HEK293T (cell line): ENCODE results near the gene EMX1.

Experiments
- CTCF ChIA-PET: fragments of 350-600 bp; formaldehyde crosslinking; extraction: SDS; loops from one replicate; lab custom pipeline; 2021; ENCODE audit warnings: antibody characterized with exemption, inconsistent platforms; lab: Yijun Ruan, JAX
- POLR2A ChIA-PET: fragments of 350-600 bp; formaldehyde crosslinking; extraction: SDS; loops from one replicate; lab custom pipeline; 2020; ENCODE audit warnings: antibody characterized with exemption, inconsistent platforms; lab: Yijun Ruan, JAX
- DNase-seq: peaks from one replicate; pipeline ENCODE4 v3.0.0; 2012; ENCODE audit warnings: mixed read lengths; ENCODE audit errors: extremely low spot score
- ARNT ChIP-seq: fragments of 450-650 bp; IDR thresholded peaks from 2 replicates; pipeline ENCODE4 v1.6.1; 2017; ENCODE audit warnings: mild to moderate bottlenecking
- BHLHE40 ChIP-seq: fragments of 450-650 bp; IDR thresholded peaks from 2 replicates; pipeline ENCODE4 v1.6.1; 2016; ENCODE audit warnings: mild to moderate bottlenecking, moderate library complexity, borderline replicate concordance
- CTBP1 ChIP-seq: fragments of 450-650 bp; IDR thresholded peaks from 2 replicates; pipeline ENCODE4 v1.6.1; 2016; ENCODE audit warnings: borderline replicate concordance
- ELF4 ChIP-seq: fragments of 450-650 bp; IDR thresholded peaks from 2 replicates; pipeline ENCODE4 v1.6.1; 2017; ENCODE audit warnings: antibody characterized with exemption
- FOXA1 ChIP-seq: fragments of 450-650 bp; IDR thresholded peaks from 2 replicates; pipeline ENCODE4 v1.6.1; 2016; ENCODE audit warnings: mild to moderate bottlenecking
- FOXK2 ChIP-seq: fragments of 450-650 bp; IDR thresholded peaks from 2 replicates; pipeline ENCODE4 v1.6.1; 2016; ENCODE audit warnings: mild to moderate bottlenecking
- FOXM1 ChIP-seq: fragments of 450-650 bp; IDR thresholded peaks from 2 replicates; pipeline ENCODE4 v1.6.1; 2017; ENCODE audit warnings: mild to moderate bottlenecking, borderline replicate concordance
- HDGF ChIP-seq: fragments of 450-650 bp; IDR thresholded peaks from 2 replicates; pipeline ENCODE4 v1.6.1; 2017; ENCODE audit warnings: antibody characterized with exemption, borderline replicate concordance
- L3MBTL2 ChIP-seq: fragments of 450-650 bp; conservative IDR thresholded peaks from 2 replicates; pipeline ENCODE4 v1.6.1; 2016; ENCODE audit warnings: mild to moderate bottlenecking
- LEF1 ChIP-seq: fragments of 450-650 bp; IDR thresholded peaks from 2 replicates; pipeline ENCODE4 v1.6.1; 2017; ENCODE audit warnings: mild to moderate bottlenecking, borderline replicate concordance
- NFRKB ChIP-seq: fragments of 450-650 bp; IDR thresholded peaks from 2 replicates; pipeline ENCODE4 v1.6.1; 2016; ENCODE audit warnings: mild to moderate bottlenecking, moderate library complexity
- SP1 ChIP-seq: fragments of 450-650 bp; IDR thresholded peaks from 2 replicates; pipeline ENCODE4 v1.6.1; 2017
- SUZ12 ChIP-seq: fragments of 450-650 bp; IDR thresholded peaks from 2 replicates; pipeline ENCODE4 v1.6.1; 2016; ENCODE audit warnings: mild to moderate bottlenecking
- TARDBP ChIP-seq: fragments of 450-650 bp; IDR thresholded peaks from 2 replicates; pipeline ENCODE4 v1.6.1; 2016
- ZNF384 ChIP-seq: fragments of 450-650 bp; IDR thresholded peaks from 2 replicates; pipeline ENCODE4 v1.6.1; 2016
- TF ChIP-seq, protein P1 (sequence below): fragments of 450-650 bp; IDR thresholded peaks from 2 replicates; pipeline ENCODE4 v1.6.1; 2016

Gene EMX1

DNA sequence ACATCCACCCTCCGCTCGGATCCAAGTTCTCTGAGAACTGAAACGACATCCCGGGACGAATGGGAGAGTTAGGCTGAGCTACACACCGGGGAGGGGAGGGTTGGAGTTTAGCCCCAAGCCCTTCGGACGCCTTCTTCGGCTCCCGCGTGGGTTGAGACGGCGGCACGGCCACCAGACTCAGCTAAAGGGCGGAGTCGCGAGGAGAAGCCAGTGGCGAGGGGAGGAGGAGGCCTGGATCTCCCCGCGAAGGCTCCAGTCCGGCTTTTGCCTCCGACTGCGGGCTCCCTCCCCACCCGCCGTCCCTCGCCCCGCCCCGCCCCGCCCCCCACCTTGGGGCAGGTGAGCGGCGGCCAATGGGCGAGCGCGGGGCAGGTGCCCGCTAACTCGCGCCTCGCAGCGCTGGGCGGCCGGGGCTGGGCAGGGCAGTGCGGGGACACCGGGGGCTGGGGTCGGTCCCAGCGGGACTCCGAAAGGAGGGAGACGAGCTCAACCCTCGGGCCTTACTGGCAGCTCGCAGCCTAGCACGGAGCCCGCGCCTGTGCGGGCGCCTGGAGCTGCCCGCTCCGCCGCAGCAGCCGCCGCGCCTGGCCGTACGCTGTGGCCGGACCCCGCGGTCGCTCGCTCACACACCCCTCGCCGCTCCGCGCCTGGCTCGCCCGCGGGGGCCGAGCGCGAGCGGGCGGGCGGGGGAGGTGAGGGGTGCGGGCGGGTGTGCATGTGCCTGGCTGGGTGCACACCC, at the start of gene EMX1:
EMX1 (plus strand) TSS at position 382 of the 739 bp plus-strand sequence; CDS start at position 716, 334 bp downstream.
- CTCF ChIA-PET: interaction anchor here (0.6 to 1.6 kb wide), 5 partner anchors 9 to 260 kb away, joined by 3 to 8 read pairs (median 5); partner anchors contain the start of gene SPR
- DNase-seq: peak; percentile 89
- peak; percentile 47 for TF ChIP-seq L3MBTL2
- TF ChIP-seq, protein P1, sequence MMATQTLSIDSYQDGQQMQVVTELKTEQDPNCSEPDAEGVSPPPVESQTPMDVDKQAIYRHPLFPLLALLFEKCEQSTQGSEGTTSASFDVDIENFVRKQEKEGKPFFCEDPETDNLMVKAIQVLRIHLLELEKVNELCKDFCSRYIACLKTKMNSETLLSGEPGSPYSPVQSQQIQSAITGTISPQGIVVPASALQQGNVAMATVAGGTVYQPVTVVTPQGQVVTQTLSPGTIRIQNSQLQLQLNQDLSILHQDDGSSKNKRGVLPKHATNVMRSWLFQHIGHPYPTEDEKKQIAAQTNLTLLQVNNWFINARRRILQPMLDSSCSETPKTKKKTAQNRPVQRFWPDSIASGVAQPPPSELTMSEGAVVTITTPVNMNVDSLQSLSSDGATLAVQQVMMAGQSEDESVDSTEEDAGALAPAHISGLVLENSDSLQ: no peak
- POLR2A ChIA-PET: interaction anchor here (0.8 to 1.6 kb wide), 4 partner anchors 23 to 59 kb away, joined by 3 to 6 read pairs (median 4); partner anchors contain the start of gene SPR

DNA sequence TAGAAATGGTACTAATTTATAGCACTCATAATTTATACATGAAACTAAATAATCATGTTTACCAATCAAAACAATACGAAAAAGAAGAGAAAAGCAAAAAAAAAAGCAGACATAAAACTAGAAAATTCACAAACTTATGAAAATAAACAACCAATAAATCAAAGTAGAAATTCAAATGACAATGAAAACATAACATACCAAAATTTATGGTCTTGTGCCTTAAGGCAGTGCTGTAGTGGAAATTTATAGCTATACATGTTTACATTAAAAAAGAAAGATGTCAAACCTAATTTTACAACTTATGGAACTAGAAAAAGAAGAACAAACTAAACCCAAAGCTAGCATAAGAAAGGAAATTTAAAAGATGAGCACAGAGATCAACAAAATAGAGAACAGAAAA, 46.3 kb upstream of the EMX1 start:
- no peak for DNase-seq
- POLR2A ChIA-PET: no interaction called here
- CTCF ChIA-PET: interaction anchor here (0.8 kb wide), 1 partner anchor 19 kb away, joined by 7 read pairs; no protein-coding TSS in a partner anchor
- TF ChIP-seq ZNF384 (0 out of 2 replicates have a peak, but pooled peaks have one; percentile 18), FOXM1 (no peak), LEF1 (no peak), L3MBTL2 (no peak), NFRKB (no peak), CTBP1 (peak; percentile 14; the same call in 1 of the 2 replicates), FOXK2 (no peak), ELF4 (no peak), SP1 (no peak), ARNT (no peak), HDGF (no peak)
- TF ChIP-seq, protein P1: peak; percentile 80

DNA sequence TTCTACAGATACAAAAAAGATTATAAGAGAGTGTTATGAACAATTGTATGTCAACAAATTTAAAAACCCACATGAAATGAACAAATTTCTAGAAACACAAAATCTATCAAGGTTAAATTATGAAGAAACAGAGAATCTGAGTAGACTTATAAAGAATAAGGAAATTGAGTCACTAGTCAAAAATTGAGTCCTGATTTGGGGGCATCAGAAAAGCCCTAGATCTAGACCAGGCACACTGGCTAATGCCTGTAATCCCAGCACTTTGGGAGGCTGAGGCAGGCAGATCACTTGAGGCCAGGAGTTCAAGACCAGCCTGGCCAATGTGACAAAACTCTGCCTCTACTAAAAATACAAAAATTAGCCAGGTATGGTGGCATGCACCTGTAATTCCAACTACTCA, 45.4 kb upstream of the EMX1 start:
- CTCF ChIA-PET: no interaction called here
- POLR2A ChIA-PET: no interaction called here
- no peak for DNase-seq
- no peak for TF ChIP-seq TARDBP
- no peak for TF ChIP-seq HDGF
- TF ChIP-seq NFRKB: no peak
- no peak for TF ChIP-seq FOXA1

DNA sequence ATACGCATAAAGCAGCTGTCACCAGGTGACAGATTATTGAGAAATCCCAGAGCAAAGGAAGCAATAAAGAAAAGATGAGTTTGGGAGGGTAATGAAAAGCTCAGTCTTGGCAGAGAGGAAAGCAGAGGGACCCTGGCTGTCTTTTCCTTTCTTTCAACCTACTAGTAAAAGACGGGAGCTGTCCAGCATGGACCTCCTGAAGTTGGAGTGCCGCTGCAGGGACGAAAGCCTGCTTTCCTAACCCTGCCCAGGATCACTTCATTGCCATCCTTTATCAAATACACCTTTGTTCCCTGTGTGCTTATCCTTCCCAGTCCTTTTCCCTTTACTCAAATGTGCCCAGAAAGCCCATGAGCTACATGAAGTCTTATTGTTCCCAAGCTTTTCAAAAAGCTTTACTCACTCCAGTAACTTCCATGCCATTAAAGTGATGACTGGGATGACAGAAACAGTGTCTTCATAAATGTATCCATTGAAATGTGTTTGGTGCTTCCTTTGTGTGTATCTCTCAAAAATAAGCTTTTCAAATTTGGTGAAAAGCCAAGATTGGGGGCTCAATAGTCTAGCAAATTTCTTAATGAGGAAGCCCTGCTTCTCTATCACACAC, 33.9 kb upstream of the EMX1 start:
- TF ChIP-seq CTBP1 (no peak), L3MBTL2 (no peak), BHLHE40 (no peak)
- POLR2A ChIA-PET: no interaction called here
- DNase-seq: peak; percentile 54
- CTCF ChIA-PET: interaction anchor here (0.9 kb wide), 1 partner anchor 10 kb away, joined by 3 read pairs; no protein-coding TSS in a partner anchor

DNA sequence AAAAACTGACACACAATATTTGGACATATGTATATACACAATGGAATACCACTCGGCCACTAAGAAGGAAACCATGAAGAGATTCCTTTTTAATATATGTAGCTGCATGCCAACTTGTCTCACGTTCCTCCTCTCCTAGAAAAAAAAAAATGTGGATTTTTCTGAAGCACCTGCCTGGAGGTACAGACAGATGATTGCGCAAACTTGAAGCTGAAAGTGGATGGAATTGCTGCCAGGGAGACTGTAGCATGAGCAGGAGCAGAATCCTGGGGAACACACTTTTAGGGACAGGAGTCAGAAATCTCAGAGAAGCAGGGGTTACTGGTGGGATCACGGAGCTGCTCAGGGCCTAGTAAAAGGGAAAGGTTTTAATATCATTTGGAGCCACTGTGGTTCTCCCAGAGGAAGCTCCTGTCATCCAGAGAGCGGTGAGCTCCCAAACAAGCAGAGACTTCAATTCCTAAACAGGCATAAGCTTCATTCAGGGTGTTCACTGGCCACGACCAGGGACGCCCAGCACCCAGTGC, 30.8 kb upstream of the EMX1 start:
- TF ChIP-seq ARNT (no peak), HDGF (no peak), ELF4 (no peak), NFRKB (no peak), ZNF384 (no peak), CTBP1 (no peak), TARDBP (no peak), SP1 (no peak), L3MBTL2 (no peak), BHLHE40 (no peak), LEF1 (no peak), FOXA1 (no peak), SUZ12 (no peak), FOXK2 (no peak), FOXM1 (no peak)
- TF ChIP-seq, protein P1: no peak
- ChIA-PET CTCF (interaction anchor here (0.6 to 2.2 kb wide), 7 partner anchors 23 to 419 kb away, joined by 3 to 11 read pairs (median 6); no protein-coding TSS in a partner anchor), POLR2A (interaction anchor here (1.2 to 2.1 kb wide), 3 partner anchors 17 to 32 kb away, joined by 3 to 6 read pairs (median 6); no protein-coding TSS in a partner anchor)
- DNase-seq: no peak

DNA sequence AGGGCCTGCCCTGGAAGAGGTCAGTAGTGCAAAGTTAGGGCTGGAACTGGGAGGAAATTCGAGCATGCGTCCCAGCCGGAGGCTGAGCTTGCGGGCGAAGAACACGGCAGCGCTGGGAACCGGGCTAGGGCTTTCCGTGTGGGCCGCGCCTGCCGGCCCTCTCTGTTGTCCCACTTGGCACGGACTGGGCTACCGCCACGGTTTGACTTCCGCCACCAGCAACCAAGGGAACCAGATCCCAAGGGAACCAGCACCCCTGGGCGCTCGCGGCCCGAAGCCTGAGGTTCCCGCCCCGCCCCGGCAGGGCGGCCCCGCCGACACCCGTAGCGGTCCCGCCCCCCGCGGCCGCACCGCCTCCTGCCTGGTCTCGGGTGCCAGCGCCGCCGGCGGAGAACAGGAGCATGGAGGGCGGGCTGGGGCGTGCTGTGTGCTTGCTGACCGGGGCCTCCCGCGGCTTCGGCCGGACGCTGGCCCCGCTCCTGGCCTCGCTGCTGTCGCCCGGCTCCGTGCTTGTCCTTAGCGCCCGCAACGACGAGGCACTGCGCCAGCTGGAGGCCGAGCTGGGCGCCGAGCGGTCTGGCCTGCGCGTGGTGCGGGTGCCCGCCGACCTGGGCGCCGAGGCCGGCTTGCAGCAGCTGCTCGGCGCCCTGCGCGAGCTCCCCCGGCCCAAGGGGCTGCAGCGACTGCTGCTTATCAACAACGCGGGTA, 30.1 kb upstream of the EMX1 start, which contains the start of gene SPR:
SPR (plus strand) TSS at position 377 of the 708 bp plus-strand sequence; CDS start at position 402, 25 bp downstream.
- TF ChIP-seq TARDBP (no peak), FOXA1 (no peak), ELF4 (no peak), NFRKB (no peak), L3MBTL2 (no peak), SP1 (no peak), ARNT (no peak), ZNF384 (no peak), LEF1 (no peak), CTBP1 (no peak), FOXK2 (no peak), FOXM1 (no peak), HDGF (no peak), BHLHE40 (no peak), SUZ12 (no peak)
- TF ChIP-seq, protein P1: no peak
- DNase-seq: peak; percentile 68
- ChIA-PET POLR2A (interaction anchor here (0.7 to 2.1 kb wide), 7 partner anchors 12 to 184 kb away, joined by 3 to 6 read pairs (median 4); no protein-coding TSS in a partner anchor), CTCF (interaction anchor here (0.6 to 2.2 kb wide), 14 partner anchors 11 to 945 kb away, joined by 3 to 11 read pairs (median 4); partner anchors contain the start of gene EMX1)
